ENCODE measurements around the gene S100Z. TPM values are rescaled to one million over a fixed set of nuclear protein-coding genes. Genes with fewer than 3 reads are reported as not detected.

S100Z gene
- total and polyA plus RNA-seq, 10 of the 15 experiments (the other 5 are each of a cell fraction or from before 2014, with no cell fraction given): 0.12 to 0.51 (median 0.30) TPM; not detected in 2

- Histone ChIP-seq H3K27me3 (replicated peaks in 1 of 2; ENCODE audit: control insufficient read depth in 2 of 2, insufficient read depth in 2 of 2, low read length in 1 of 2) (no peaks in the 10 kb centered on the region), H3K9me3 (replicated peaks; ENCODE audit: control insufficient read depth, insufficient read depth, low read length) (no peaks in the 10 kb centered on the region), H3K4me2 (ENCODE audit: control insufficient read depth, insufficient read depth) (no peak overlapping the region), H3K9ac (ENCODE audit: control insufficient read depth, insufficient read depth, low read length) (no peak overlapping the region), H2AFZ (ENCODE audit: control insufficient read depth, low read depth, low read length) (peak overlapping the region; percentile 50), H4K20me1 (ENCODE audit: control insufficient read depth, insufficient read depth) (no peaks in the 10 kb centered on the region), H3K36me3 (ENCODE audit: control insufficient read depth in 2 of 2, insufficient read depth in 2 of 2, low read length in 1 of 2) (no peaks in the 10 kb centered on the region), H3K79me2 (ENCODE audit: control insufficient read depth, insufficient read depth, low read length) (no peaks in the 10 kb centered on the region), H3K27ac (ENCODE audit: control insufficient read depth, insufficient read depth) (no peak overlapping the region), H3K4me1 (ENCODE audit: control insufficient read depth, insufficient read depth, low read length) (no peaks in the 10 kb centered on the region; the same call in 1 of the 2 replicates), H3K4me3 (no peak overlapping the region)
- WGBS (ENCODE audit: insufficient coverage, insufficient replicate concordance, low lambda C conversion rate, missing lambda C conversion rate): 69% methylated on average over 7 of the region's 8 CpGs
- ChIA-PET CTCF (interaction anchor here (0.6 to 5.0 kb wide), 17 partner anchors 9 to 569 kb away, joined by 3 to 39 read pairs (median 3); partner anchors contain the start of genes AGGF1 and CRHBP), RAD21 (ENCODE audit: unreplicated experiment) (interaction anchor here (0.6 to 4.1 kb wide), 9 partner anchors 29 to 277 kb away, joined by 3 to 20 read pairs (median 3); partner anchors contain the start of gene AGGF1), POLR2A (interaction anchor here (0.7 kb wide), 2 partner anchors 103 to 259 kb away, joined by 3 to 5 read pairs; no protein-coding TSS in a partner anchor), SMC1A (ENCODE audit: uncharacterized antibody, unreplicated experiment) (interaction anchor here (0.7 to 4.1 kb wide), 8 partner anchors 11 to 624 kb away, joined by 3 to 31 read pairs (median 4); partner anchors contain the start of genes AGGF1 and WDR41)
- FAIRE-seq: peak; percentile 75
- in situ Hi-C loops (cut with MboI): loop anchor here (5.0 kb wide), 1 partner anchor 149 kb away; no protein-coding TSS in a partner anchor
- 0 out of 2 replicates have a peak, but pooled peaks have one; percentile 34 for TF ChIP-seq FOXM1 (IDR thresholded peaks at IDR 0.05; ENCODE audit: low read depth, low read length)
- peak; percentile 46; the same call in 1 of the 2 replicates for TF ChIP-seq MEF2A (IDR thresholded peaks at IDR 0.05; ENCODE audit: insufficient read depth, low read depth, low read length)
- TF ChIP-seq SMC3 (IDR thresholded peaks at IDR 0.05; ENCODE audit: borderline replicate concordance, low read length): peak; percentile 91
- 0 out of 2 replicates have a peak, but pooled peaks have one; percentile 40 for TF ChIP-seq PKNOX1 (IDR thresholded peaks at IDR 0.05)
- peak; percentile 92 for TF ChIP-seq RAD21 (IDR thresholded peaks at IDR 0.05; ENCODE audit: insufficient read depth, low read depth, low read length)
- peak; percentile 80 to 93 (median 88); a peak in 5 of 6 replicates for TF ChIP-seq CTCF (IDR thresholded peaks at IDR 0.05 in 2 of 3, conservative IDR thresholded peaks at IDR 0.05 in 1 of 3; ENCODE audit: control insufficient read depth in 2 of 3, extremely low read depth in 1 of 3, insufficient read depth in 1 of 3, low read depth in 3 of 3, low read length in 3 of 3)
- no peak for TF ChIP-seq NBN (IDR thresholded peaks at IDR 0.05)
- TF ChIP-seq NFYA (IDR thresholded peaks at IDR 0.05; ENCODE audit: borderline replicate concordance, low read depth, low read length): no peak
- 0 out of 2 replicates have a peak, but pooled peaks have one; percentile 29 for TF ChIP-seq YY1 (IDR thresholded peaks at IDR 0.05; ENCODE audit: low read depth, low read length)
- no peak for TF ChIP-seq MYB (IDR thresholded peaks at IDR 0.05; ENCODE audit: borderline replicate concordance, low read depth, low read length)
- no TSS peak for BruUV-seq (replicated peaks)
- intact Hi-C loops (cut with micrococcal nuclease; ENCODE audit: unreplicated experiment): loop anchor here (1.0 to 10.0 kb wide), 6 partner anchors 148 to 567 kb away; no protein-coding TSS in a partner anchor
- ATAC-seq: peak; percentile 92
- DNase-seq (ENCODE audit: low read depth, low spot score): peak; percentile 39
These were observed 18.2 kb downstream of the S100Z start for GRCh38 chr5:76867827-76868693.
